OCI-LY7 (cell line): ENCODE data around the gene SPINK9. TPM values are rescaled to one million over a fixed set of nuclear protein-coding genes. Genes with fewer than 3 reads are reported as not detected.

Source experiments
- BruUV-seq: library from RNA; stranded (reverse); fragments of 400-500 nt; replicated peaks from 2 replicates; lab custom pipeline; 2021; lab: Mats Ljungman, UMichigan
- CTCF ChIA-PET: fragments of 300-600 bp; sonication (Branson Sonifier 250); formaldehyde crosslinking; loops from one replicate; lab custom pipeline; 2022; ENCODE audit warnings: antibody characterized with exemption; ENCODE audit not compliant: unreplicated experiment; lab: Charles Lee
- POLR2A ChIA-PET: fragments of 300-600 bp; sonication (Branson Sonifier 250); formaldehyde crosslinking; loops from one replicate; lab custom pipeline; 2022; ENCODE audit warnings: antibody characterized with exemption; lab: Charles Lee
- DNase-seq: peaks from one replicate; pipeline ENCODE4 v3.0.0-alpha.2; 2015; ENCODE audit warnings: low spot score
- H2AFZ ChIP-seq: fragments of 200-600 bp; sonication (generic), shearing (Covaris generic); 2 replicates; pipeline ENCODE4 v1.6.1; 2014; ENCODE audit warnings: mild to moderate bottlenecking, antibody characterized with exemption, low read length, moderate library complexity
- H3K27ac ChIP-seq: fragments of 200-600 bp; sonication (generic); 2 replicates; pipeline ENCODE4 v1.5.1; 2014; ENCODE audit warnings: mixed run types, low read depth, mild to moderate bottlenecking, moderate library complexity, low read length, inconsistent platforms; ENCODE audit not compliant: poor library complexity, severe bottlenecking
- H3K36me3 ChIP-seq: fragments of 200-600 bp; sonication (generic); 2 replicates; pipeline ENCODE4 v1.6.1; 2014; ENCODE audit warnings: mild to moderate bottlenecking, antibody characterized with exemption, low read length, moderate library complexity, mixed read lengths; ENCODE audit not compliant: insufficient read depth
- H3K4me1 ChIP-seq: fragments of 200-600 bp; sonication (generic); 2 replicates; pipeline ENCODE4 v1.5.1; 2014; ENCODE audit warnings: mild to moderate bottlenecking, low read length; ENCODE audit not compliant: insufficient read depth, poor library complexity, severe bottlenecking
- H3K4me2 ChIP-seq: fragments of 200-600 bp; sonication (generic); 2 replicates; pipeline ENCODE4 v1.6.1; 2014; ENCODE audit warnings: mild to moderate bottlenecking, low read length
- H3K4me3 ChIP-seq: fragments of 200-600 bp; sonication (generic); 2 replicates; pipeline ENCODE4 v1.5.1; 2014; ENCODE audit warnings: mild to moderate bottlenecking, low read depth, low read length; ENCODE audit not compliant: poor library complexity, severe bottlenecking
- H3K79me2 ChIP-seq: fragments of 200-600 bp; sonication (generic); 2 replicates; pipeline ENCODE4 v1.6.1; 2016; ENCODE audit warnings: low read depth, mild to moderate bottlenecking, low read length, moderate library complexity, mixed read lengths; ENCODE audit not compliant: insufficient read depth
- H3K9me2 ChIP-seq: fragments of 200-600 bp; sonication (generic); 2 replicates; pipeline ENCODE4 v1.6.1; 2016; ENCODE audit warnings: mild to moderate bottlenecking, low read length, mixed read lengths; ENCODE audit not compliant: insufficient read depth
- H3K9me3 ChIP-seq: fragments of 200-600 bp; sonication (generic); 2 replicates; pipeline ENCODE4 v1.6.1; 2014; ENCODE audit warnings: mild to moderate bottlenecking, mixed run types, low read length, mixed read lengths
- H4K20me1 ChIP-seq: fragments of 200-600 bp; sonication (generic); 2 replicates; pipeline ENCODE4 v1.6.1; 2014; ENCODE audit warnings: mild to moderate bottlenecking, antibody characterized with exemption, low read length, moderate library complexity, mixed read lengths; ENCODE audit not compliant: insufficient read depth
- EZH2phosphoT487 ChIP-seq: fragments of 200-600 bp; sonication (generic); IDR thresholded peaks from 2 replicates; pipeline ENCODE4 v1.6.1; 2018; ENCODE audit warnings: low read depth, borderline replicate concordance, mild to moderate bottlenecking, mixed run types, antibody characterized with exemption, low read length, moderate library complexity, mixed read lengths
- intact Hi-C: fragments of 100-400 bp; cut with micrococcal nuclease; formaldehyde crosslinking; loops from one replicate; pipeline ENCODE4 v1.10.0; 2022; ENCODE audit not compliant: unreplicated experiment
- total RNA-seq, 2 experiments: library from RNA; depleted of rRNA in 1 of 2; stranded (reverse); fragments of >200 nt in 1 of 2; shearing (Covaris generic) in 1 of 2; gene quantifications; 2 replicates each; pipeline ENCODE4 v1.2.3, GENCODE V29; 2014 to 2022
- TF ChIP-seq, protein P1 (sequence below): fragments of 200-600 bp; sonication (generic); conservative IDR thresholded peaks from 2 replicates; pipeline ENCODE4 v1.5.1; 2014; ENCODE audit warnings: mild to moderate bottlenecking, antibody characterized with exemption, low read length, moderate library complexity, mixed read lengths

SPINK9 gene
- total RNA-seq, 2 experiments from 2014 or later: not detected

DNA sequence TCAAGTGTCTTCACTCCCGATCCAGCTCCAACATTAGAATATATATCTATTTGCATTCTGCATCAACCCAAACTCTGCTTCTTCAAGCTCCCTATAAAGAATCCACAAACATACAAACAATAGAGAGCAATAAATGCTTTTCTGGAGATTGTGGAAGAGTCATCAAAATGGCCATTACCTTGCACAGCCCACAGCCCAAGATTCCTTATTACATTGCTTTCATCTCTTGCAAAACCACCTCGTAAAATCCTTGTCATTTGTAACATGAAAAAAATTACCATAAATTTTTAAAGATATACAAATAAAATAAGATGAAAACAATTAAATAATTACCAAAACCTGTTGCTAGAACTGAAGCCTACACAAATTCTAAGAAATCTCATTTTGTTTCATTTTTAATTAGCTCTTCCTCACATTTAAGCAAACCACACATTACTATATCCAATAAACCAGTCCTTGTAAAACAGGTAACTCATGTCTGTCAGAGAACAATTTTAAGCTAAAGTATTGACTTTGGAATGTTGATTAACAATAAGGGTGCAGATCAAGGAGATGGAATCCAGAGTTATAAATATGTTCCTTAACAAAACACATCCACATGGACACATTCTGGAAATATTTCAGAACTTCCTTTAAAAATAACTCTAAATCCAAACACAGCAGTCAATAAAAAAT, 7.1 kb downstream of the SPINK9 start:
- no TSS peak for BruUV-seq
- Histone ChIP-seq H3K9me2 (no peaks in the 10 kb centered on the region), H3K4me3 (no peak overlapping the region), H2AFZ (no peak overlapping the region), H4K20me1 (no peaks in the 10 kb centered on the region), H3K9me3 (no peaks in the 10 kb centered on the region), H3K27ac (no peak overlapping the region), H3K4me2 (no peak overlapping the region), H3K36me3 (no peaks in the 10 kb centered on the region), H3K79me2 (no peaks in the 10 kb centered on the region), H3K4me1 (no peaks in the 10 kb centered on the region)
- CTCF ChIA-PET: no interaction called here
- POLR2A ChIA-PET: interaction anchor here (0.9 to 1.0 kb wide), 2 partner anchors 36 to 300 kb away, joined by 3 read pairs; no protein-coding TSS in a partner anchor
- no peak for DNase-seq
- intact Hi-C loops: no loop called here
- no peak for TF ChIP-seq EZH2phosphoT487

- CTCF ChIA-PET: no interaction called here
- Histone ChIP-seq H3K9me2 (no peaks in the 10 kb centered on the region), H3K9me3 (no peaks in the 10 kb centered on the region), H3K4me3 (no peak overlapping the region), H4K20me1 (no peaks in the 10 kb centered on the region), H3K27ac (no peak overlapping the region), H2AFZ (no peak overlapping the region), H3K4me2 (no peak overlapping the region), H3K4me1 (no peaks in the 10 kb centered on the region), H3K79me2 (no peaks in the 10 kb centered on the region), H3K36me3 (no peaks in the 10 kb centered on the region)
- intact Hi-C loops: no loop called here
- no peak for TF ChIP-seq EZH2phosphoT487
- TF ChIP-seq, protein P1, sequence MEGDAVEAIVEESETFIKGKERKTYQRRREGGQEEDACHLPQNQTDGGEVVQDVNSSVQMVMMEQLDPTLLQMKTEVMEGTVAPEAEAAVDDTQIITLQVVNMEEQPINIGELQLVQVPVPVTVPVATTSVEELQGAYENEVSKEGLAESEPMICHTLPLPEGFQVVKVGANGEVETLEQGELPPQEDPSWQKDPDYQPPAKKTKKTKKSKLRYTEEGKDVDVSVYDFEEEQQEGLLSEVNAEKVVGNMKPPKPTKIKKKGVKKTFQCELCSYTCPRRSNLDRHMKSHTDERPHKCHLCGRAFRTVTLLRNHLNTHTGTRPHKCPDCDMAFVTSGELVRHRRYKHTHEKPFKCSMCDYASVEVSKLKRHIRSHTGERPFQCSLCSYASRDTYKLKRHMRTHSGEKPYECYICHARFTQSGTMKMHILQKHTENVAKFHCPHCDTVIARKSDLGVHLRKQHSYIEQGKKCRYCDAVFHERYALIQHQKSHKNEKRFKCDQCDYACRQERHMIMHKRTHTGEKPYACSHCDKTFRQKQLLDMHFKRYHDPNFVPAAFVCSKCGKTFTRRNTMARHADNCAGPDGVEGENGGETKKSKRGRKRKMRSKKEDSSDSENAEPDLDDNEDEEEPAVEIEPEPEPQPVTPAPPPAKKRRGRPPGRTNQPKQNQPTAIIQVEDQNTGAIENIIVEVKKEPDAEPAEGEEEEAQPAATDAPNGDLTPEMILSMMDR: no peak
- DNase-seq: no peak
- no TSS peak for BruUV-seq
- POLR2A ChIA-PET: interaction anchor here (1.0 kb wide), 1 partner anchor 300 kb away, joined by 3 read pairs; no protein-coding TSS in a partner anchor
These were observed 7.7 kb downstream of the SPINK9 start for GRCh38 chr5:148343046-148343407.

- no peak for DNase-seq
- no peak for TF ChIP-seq EZH2phosphoT487
- TF ChIP-seq, protein P1: no peak
- Histone ChIP-seq H3K9me2 (no peaks in the 10 kb centered on the region), H3K79me2 (no peaks in the 10 kb centered on the region), H2AFZ (no peak overlapping the region), H3K4me3 (no peak overlapping the region), H4K20me1 (no peaks in the 10 kb centered on the region), H3K9me3 (no peaks in the 10 kb centered on the region), H3K4me2 (no peak overlapping the region), H3K4me1 (no peaks in the 10 kb centered on the region), H3K36me3 (no peaks in the 10 kb centered on the region), H3K27ac (no peak overlapping the region)
- POLR2A ChIA-PET: no interaction called here
- no TSS peak for BruUV-seq
- intact Hi-C loops: no loop called here
- CTCF ChIA-PET: no interaction called here
These were observed 8.5 kb downstream of the SPINK9 start for GRCh38 chr5:148343603-148344487.
